LNCAP (cell line): ENCODE measurements around the gene IL1RL2.

Source experiments
- TF ChIP-seq, protein P1 (sequence below): fragments of 450-650 bp; IDR thresholded peaks from 2 replicates; pipeline ENCODE4 v1.5.1; 2017; ENCODE audit warnings: mild to moderate bottlenecking

The IL1RL2 gene

DNA sequence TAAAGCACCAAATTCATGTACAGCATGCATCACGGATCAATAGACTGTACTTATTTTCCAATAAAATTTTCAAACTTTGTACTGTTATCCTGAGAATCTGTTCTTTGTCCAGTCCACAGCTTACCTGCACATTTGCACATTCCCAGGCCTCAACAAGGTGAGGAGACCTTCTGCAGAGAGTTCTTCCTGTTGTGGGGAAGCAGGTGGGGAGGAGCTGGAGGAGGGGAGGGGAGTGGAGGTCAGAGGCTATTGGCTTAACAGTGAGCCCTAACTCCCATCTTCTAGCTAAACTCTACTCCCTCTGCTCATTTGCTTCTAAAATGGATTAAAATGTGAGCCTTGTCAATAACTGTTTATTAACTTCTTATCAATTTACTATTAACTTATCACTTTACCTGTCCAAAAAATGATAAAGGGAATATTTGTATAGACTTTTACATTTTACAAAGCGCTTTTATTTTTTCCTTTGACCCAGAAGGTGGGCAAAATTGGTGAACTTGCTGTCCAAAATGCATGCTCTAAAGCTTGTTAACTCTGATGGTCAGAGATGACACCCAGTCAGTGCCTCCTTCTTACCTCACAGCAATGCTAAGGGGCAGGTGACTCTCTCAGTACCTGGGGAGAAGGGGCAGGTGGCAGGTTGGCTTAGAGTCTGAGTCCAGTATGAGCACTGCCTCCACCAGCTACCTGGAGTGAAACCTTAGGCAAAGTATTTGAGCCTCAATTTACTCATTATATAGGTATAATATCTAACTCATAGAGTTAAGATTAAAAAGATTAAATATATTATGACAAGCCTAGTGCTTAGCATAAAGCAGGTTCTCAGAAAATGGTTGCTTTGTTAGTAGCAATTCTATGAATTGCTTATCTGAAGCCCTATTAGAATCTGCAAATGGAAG, 6.8 kb upstream of the IL1RL2 start:
- TF ChIP-seq, protein P1, sequence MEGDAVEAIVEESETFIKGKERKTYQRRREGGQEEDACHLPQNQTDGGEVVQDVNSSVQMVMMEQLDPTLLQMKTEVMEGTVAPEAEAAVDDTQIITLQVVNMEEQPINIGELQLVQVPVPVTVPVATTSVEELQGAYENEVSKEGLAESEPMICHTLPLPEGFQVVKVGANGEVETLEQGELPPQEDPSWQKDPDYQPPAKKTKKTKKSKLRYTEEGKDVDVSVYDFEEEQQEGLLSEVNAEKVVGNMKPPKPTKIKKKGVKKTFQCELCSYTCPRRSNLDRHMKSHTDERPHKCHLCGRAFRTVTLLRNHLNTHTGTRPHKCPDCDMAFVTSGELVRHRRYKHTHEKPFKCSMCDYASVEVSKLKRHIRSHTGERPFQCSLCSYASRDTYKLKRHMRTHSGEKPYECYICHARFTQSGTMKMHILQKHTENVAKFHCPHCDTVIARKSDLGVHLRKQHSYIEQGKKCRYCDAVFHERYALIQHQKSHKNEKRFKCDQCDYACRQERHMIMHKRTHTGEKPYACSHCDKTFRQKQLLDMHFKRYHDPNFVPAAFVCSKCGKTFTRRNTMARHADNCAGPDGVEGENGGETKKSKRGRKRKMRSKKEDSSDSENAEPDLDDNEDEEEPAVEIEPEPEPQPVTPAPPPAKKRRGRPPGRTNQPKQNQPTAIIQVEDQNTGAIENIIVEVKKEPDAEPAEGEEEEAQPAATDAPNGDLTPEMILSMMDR = no peak

DNA sequence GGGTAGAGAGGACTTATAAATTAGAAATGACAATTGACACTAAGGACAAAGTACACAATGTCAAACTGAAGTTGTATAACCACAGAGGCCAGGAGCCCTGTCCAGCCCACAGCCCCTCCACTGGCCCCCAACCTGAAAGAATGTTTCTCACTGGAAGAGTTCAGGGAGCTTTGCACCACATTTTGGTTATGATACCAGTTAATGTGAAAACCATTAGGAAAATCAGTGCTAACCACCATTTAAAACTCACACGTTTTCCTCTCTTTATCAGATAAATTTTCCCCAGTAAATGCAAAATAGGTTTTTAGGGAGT, 6.2 kb upstream of the IL1RL2 start:
- TF ChIP-seq, protein P1 = no peak

DNA sequence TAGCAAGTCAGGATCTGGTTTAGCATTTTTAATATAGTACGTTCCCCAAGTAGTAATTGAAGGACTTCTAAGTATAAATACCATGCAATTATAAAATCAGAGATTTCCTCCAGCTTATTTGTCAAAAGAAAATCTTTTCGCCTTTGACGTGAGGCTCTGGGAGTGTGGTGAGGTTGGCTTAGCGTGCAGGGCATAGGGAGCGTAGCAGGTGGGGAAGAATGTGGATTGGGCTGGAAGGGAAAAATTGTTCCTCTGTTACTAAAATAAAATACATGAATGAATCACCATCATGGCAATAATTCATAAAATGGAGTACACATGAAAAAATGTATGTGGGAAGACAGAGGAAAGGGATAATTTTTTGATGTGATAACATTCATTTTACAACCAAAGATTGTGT, 5.4 kb upstream of the IL1RL2 start:
- TF ChIP-seq, protein P1 = no peak

DNA sequence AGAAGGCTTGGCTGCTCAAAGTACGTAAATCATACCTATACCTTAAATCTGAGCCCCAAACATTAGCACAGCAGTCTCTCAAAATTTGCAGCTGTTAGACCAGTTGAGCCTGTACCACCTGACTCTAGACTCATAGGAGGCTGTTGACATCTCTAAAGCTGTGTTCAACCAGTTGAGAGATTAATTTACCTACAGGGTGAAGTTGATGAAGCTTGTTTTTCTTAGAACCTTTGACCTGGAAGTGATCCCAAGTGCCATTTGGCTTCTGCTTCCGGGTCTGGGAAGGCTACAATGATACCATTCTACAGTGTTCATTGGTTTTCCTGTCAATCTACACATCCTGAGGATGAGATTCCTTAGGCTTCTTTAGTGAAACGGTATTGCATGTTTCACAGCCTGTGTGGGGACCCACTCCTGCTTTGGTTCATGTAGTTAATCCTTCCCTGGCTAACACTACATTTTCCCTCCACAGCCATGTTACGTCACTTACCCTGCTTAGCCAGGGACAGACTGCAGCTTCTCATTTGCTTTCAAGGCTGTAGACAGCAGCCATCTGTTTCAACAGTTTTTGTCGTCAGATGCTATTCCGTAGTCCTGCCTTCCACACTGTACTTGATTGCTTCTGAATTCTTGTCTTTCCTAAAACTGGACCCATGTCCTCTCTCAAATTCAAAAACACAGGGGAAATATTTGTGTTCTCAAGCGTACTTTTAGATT, 4.7 kb upstream of the IL1RL2 start:
- TF ChIP-seq, protein P1 = no peak

DNA sequence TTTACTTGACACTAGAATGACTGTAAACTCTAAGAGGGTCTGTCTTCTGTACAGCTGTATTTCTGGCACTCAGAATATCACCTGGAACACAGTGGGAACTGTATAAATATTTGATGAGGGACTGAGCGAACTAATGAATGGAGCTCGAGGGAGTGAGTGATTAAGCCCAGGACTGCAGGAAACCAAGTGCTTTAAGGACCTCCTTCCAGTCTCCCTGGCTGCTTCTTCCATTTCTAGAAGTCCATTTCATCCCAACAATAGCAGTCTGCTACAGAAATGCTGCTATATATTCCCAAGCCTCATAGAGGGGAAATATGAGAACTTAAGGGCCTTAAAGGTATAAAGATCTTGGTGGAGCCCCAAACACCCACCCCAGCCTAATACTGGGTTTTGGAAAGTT, 2.8 kb upstream of the IL1RL2 start:
- TF ChIP-seq, protein P1 = no peak

DNA sequence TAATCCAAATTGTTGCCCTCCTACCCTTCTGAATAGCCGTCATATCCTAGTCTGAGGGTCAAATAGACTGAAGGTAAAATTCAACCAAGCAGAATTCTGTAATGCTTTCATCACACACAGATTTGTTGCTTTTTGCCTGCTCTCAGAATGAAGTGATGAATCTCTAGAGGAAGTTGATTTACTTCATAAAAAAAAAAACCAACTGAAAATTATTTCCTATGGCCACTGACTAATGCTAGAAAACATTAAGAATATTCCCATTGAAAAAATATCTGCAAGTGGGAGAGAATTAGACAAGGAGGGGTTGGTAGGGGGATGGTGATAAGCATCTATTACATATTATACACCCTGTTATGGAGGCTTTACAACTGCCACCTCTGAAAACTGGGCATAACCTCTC, 2.3 kb upstream of the IL1RL2 start:
- TF ChIP-seq, protein P1 = no peak

DNA sequence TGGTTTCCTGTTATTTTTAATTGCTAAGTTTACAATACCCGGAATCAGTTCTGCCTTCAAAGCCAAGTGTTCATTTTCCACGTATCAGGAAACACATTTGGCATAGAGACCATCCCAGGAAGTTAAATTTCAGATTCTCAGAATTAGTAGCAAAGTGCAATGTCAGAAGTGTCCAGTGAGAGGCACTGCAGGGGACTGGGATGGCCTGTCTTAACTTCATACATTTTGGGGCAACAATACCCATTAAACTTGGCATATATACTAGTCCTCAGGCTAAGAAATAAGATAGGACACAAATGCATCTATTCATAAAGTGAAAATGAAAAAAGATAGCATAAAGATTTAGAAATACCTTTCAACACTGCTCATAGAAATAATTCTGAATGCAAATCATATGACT, 1.5 kb upstream of the IL1RL2 start:
- TF ChIP-seq, protein P1 = peak; percentile 53
